ENCODE measurements around the gene FIGNL2.
"Not testable (repeated sequence)": the region's sequence is repeated elsewhere in the genome, so short reads cannot be mapped to it uniquely, and the experiment has no call there.

Gene FIGNL2

DNA sequence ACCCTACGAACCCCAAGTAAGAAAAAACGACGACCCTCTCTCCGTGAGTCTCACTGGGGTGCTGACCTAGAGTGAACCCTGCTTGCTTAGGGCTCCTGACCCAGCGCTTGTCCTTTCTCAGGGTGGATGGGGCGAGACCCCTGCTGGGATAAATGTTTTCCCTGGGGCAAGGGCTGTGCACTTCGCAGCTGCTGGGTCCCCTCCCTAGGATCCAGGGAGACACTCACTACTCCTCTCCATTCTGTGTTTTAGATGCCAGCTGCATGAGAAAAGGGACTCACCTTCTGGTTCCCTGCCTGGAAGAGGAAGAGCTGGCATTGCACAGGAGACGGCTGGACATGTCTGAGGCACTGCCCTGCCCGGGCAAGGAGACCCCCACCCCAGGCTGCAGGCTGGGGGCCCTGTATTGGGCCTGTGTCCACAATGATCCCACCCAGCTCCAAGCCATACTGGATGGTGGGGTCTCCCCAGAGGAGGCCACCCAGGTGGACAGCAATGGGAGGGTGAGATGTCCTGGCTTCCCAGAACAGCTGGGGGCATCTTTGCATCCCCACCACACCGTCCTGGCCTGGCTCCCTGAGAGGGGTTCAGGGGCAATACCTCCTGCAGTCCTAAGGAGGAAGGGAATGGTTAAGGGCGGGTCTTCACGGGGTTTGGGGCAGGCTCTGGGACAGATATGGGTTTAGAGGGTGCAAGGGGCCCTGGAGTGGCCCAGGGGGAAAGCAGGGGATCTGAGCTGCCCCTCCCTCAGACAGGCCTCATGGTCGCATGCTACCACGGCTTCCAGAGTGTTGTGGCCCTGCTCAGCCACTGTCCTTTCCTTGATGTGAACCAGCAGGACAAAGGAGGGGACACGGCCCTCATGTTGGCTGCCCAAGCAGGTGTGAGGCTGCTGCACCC, 40.0 kb upstream of the FIGNL2 start:
- Histone ChIP-seq H3K4me3 (ENCODE audit: insufficient read depth, low read depth, low read length) (no peak overlapping the region), H3K9me3 (ENCODE audit: control insufficient read depth, low read length) (peaks cover 2% of the 10 kb centered on the region), H3K27ac (ENCODE audit: insufficient read depth, low read depth, low read length, poor library complexity, severe bottlenecking) (no peak overlapping the region), H3K4me1 (ENCODE audit: control insufficient read depth, insufficient read depth, low read length) (no peaks in the 10 kb centered on the region), H3K27me3 (ENCODE audit: control insufficient read depth, insufficient read depth, low read length, poor library complexity, severe bottlenecking) (peaks cover 3% of the 10 kb centered on the region), H3K36me3 (ENCODE audit: control insufficient read depth, insufficient read depth, low read length) (no peaks in the 10 kb centered on the region)
- WGBS, 2 experiments, result 79% methylated on average over 15 of the region's 15 CpGs

- no peak within 1 kb of the TSS for H3K27ac ChIP-seq (ENCODE audit: insufficient read depth, low read depth, low read length, poor library complexity, severe bottlenecking)
- H3K27me3 ChIP-seq (ENCODE audit: control insufficient read depth, insufficient read depth, low read length, poor library complexity, severe bottlenecking), result peaks cover 3% of the 10 kb centered on the region
- peaks cover 2% of the 10 kb centered on the region for H3K9me3 ChIP-seq (ENCODE audit: control insufficient read depth, low read length)
- WGBS, 2 experiments, result 58% methylated on average over 41 of the region's 41 CpGs
- no peak within 1 kb of the TSS for H3K4me3 ChIP-seq (ENCODE audit: insufficient read depth, low read depth, low read length)
- no peaks in the 10 kb centered on the region for H3K4me1 ChIP-seq (ENCODE audit: control insufficient read depth, insufficient read depth, low read length)
- no peaks in the 10 kb centered on the region for H3K36me3 ChIP-seq (ENCODE audit: control insufficient read depth, insufficient read depth, low read length)
These were observed 39.2 kb upstream of the FIGNL2 start, which contains the start of gene ANKRD33 for GRCh38 chr12:51887476-51888315. Gene ANKRD33 (plus strand): TSS chr12:51888103. CDS start chr12:51888187, 84 bp downstream.

DNA sequence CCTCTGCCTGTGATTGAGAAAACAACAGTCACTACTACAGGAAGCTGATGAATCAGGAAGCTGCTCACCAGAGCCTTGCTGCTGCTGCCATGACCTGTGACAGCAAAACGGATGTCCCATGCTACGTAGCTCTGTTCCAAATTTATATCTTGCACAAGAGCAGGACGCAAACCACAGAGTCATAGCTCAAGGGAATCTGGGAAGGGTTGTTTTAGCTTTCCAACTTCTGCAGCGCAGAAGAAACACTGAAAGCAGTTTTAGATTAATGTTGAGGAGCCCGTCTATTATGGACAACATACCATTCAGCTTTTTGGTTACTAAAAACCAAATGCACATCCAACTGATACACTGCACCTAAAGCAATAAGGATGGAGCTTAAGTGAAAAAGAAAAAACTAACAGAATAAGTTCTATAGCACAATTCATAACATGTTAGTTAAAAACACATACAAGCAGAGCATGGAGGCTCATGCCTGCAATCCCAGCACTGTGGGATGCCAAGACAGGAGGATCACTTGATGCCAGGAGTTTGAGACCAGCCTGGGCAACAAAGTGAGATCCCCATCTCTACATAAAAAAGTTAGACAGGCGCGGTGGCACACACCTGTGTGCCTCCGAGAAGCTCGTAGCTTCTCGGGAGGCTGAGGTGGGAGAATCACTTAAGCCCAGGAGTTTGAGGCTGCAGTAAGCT, 37.6 kb upstream of the FIGNL2 start:
- Histone ChIP-seq H3K27me3 (ENCODE audit: control insufficient read depth, insufficient read depth, low read length, poor library complexity, severe bottlenecking) (peaks cover 3% of the 10 kb centered on the region), H3K4me3 (ENCODE audit: insufficient read depth, low read depth, low read length) (no peak overlapping the region), H3K36me3 (ENCODE audit: control insufficient read depth, insufficient read depth, low read length) (no peaks in the 10 kb centered on the region), H3K9me3 (ENCODE audit: control insufficient read depth, low read length) (peaks cover 2% of the 10 kb centered on the region), H3K4me1 (ENCODE audit: control insufficient read depth, insufficient read depth, low read length) (no peaks in the 10 kb centered on the region), H3K27ac (ENCODE audit: insufficient read depth, low read depth, low read length, poor library complexity, severe bottlenecking) (no peak overlapping the region)
- 93 to 94% methylated on average over 10 of the region's 10 CpGs for WGBS, 2 experiments

DNA sequence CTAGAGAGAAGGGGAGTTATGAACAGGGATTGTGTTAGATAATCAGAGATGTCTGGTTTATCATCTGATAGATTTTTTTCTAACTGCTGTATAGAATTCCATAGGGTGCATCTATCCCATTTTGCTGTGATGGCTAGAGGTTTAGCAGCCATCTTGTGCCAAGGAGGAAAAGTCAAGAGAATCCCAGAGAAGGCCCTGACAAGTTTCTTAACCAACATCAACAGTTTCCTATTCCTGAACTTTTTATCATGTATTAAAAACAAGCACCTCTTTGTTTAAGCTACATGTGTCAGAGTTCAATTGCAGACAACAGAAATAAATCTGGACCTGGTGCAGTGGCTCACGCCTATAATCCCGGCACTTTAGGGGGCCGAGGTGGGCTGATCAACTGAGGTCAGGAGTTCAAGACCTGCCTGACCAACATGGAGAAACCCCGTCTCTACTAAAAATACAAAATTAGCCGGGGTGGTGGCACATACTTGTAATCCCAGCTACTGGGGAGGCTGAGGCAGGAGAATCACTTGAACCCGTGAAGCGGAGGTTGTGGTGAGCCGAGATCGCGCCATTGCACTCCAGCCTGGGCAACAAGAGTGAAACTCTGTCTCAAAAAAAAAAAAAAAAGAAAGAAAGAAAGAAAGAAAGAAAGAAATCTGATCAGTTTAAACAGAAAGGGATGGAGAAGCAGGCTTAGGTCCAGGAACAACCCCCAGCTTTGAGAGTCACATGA, 36.9 kb upstream of the FIGNL2 start:
- not testable (repeated sequence) for H3K9me3 ChIP-seq (ENCODE audit: control insufficient read depth, low read length); H3K27me3 ChIP-seq (ENCODE audit: control insufficient read depth, insufficient read depth, low read length, poor library complexity, severe bottlenecking); H3K36me3 ChIP-seq (ENCODE audit: control insufficient read depth, insufficient read depth, low read length); H3K4me1 ChIP-seq (ENCODE audit: control insufficient read depth, insufficient read depth, low read length); H3K4me3 ChIP-seq (ENCODE audit: insufficient read depth, low read depth, low read length); H3K27ac ChIP-seq (ENCODE audit: insufficient read depth, low read depth, low read length, poor library complexity, severe bottlenecking)
- WGBS, 2 experiments, result 93 to 95% methylated on average over 10 of the region's 10 CpGs

DNA sequence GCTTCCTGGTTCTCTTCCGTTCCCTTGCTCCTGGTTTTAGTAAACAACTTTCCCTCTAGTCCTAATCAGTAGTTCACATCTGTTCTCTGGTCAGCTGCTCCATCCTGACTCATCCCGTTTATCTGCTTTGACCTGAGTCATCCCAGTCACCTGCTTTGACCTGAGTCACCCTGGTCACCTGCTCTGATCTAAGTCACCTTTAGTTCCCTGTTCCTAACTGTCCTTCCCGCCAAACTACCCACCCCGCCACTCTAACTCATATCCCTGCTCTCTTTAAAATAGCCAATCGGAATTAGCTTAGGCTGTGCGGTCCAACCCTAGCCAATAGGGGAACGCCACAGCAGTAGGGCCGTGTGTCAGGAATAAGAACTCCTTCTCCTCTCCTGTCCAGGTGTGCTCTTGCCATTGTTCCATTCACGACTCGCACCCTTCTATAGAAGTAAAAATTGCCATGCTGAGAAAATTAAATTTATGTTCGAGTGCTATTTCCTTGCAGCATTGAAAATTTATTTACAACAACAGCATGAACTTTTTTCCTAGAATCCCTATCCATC, 36.2 kb upstream of the FIGNL2 start:
- Histone ChIP-seq H3K4me1 (ENCODE audit: control insufficient read depth, insufficient read depth, low read length) (no peaks in the 10 kb centered on the region), H3K4me3 (ENCODE audit: insufficient read depth, low read depth, low read length) (no peak overlapping the region), H3K27me3 (ENCODE audit: control insufficient read depth, insufficient read depth, low read length, poor library complexity, severe bottlenecking) (peaks cover 3% of the 10 kb centered on the region), H3K36me3 (ENCODE audit: control insufficient read depth, insufficient read depth, low read length) (no peaks in the 10 kb centered on the region), H3K27ac (ENCODE audit: insufficient read depth, low read depth, low read length, poor library complexity, severe bottlenecking) (no peak overlapping the region), H3K9me3 (ENCODE audit: control insufficient read depth, low read length) (peaks cover 2% of the 10 kb centered on the region)
- WGBS, 2 experiments, result 90 to 92% methylated on average over 10 to 11 of the region's 11 CpGs

GRCh38 chr12:51883998-51884675, 35.6 kb upstream of the FIGNL2 start:
- peaks cover 2% of the 10 kb centered on the region for H3K9me3 ChIP-seq (ENCODE audit: control insufficient read depth, low read length)
- no peaks in the 10 kb centered on the region for H3K36me3 ChIP-seq (ENCODE audit: control insufficient read depth, insufficient read depth, low read length)
- no peaks in the 10 kb centered on the region for H3K4me1 ChIP-seq (ENCODE audit: control insufficient read depth, insufficient read depth, low read length)
- no peak overlapping the region for H3K27ac ChIP-seq (ENCODE audit: insufficient read depth, low read depth, low read length, poor library complexity, severe bottlenecking)
- 93 to 94% methylated on average over 4 of the region's 4 CpGs for WGBS, 2 experiments
- H3K4me3 ChIP-seq (ENCODE audit: insufficient read depth, low read depth, low read length), result no peak overlapping the region
- H3K27me3 ChIP-seq (ENCODE audit: control insufficient read depth, insufficient read depth, low read length, poor library complexity, severe bottlenecking), result peaks cover 3% of the 10 kb centered on the region

DNA sequence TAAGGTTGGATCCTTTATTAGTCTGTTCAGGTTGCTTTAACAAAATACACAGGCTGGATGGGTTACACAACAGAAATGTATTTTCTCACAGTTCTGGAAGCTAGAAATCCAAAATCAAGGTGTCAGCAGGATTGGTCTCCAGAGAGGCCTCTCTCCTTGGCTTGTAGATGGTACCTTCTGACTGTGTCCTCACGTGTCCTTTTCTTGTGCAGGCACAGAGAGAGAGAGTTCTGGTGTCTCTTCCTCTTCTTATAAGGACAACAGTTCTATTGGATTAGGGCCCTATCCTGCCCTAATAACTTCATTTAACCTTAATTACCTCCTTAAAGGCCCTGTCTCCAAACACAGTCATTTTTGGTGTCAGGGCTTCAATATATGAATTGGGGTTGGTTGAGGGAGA, 34.8 kb upstream of the FIGNL2 start:
- Histone ChIP-seq H3K27ac (ENCODE audit: insufficient read depth, low read depth, low read length, poor library complexity, severe bottlenecking) (no peak overlapping the region), H3K9me3 (ENCODE audit: control insufficient read depth, low read length) (peaks cover 2% of the 10 kb centered on the region), H3K36me3 (ENCODE audit: control insufficient read depth, insufficient read depth, low read length) (no peaks in the 10 kb centered on the region), H3K27me3 (ENCODE audit: control insufficient read depth, insufficient read depth, low read length, poor library complexity, severe bottlenecking) (no peaks in the 10 kb centered on the region), H3K4me1 (ENCODE audit: control insufficient read depth, insufficient read depth, low read length) (no peaks in the 10 kb centered on the region), H3K4me3 (ENCODE audit: insufficient read depth, low read depth, low read length) (no peak overlapping the region)
- WGBS, 2 experiments, result 86 to 93% methylated on average over 1 of the region's 1 CpG

DNA sequence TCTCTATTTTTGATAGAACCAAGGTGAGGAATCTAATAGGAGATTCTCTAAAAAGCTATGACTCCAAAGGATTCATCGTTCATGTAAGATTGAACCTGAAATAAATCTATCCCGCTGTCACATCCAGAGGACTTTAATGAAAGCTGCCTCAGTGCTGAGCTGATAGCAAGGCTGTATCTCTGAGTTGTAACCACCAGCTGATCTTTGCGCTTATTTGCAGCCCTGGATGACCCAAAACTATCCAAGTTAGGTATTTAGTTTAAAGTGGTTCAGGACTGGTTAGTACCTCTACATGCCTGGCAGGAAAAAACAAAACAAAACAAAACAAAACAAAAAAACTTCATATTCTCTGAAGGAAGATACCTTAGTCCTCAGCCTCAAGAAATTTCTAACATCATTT, 30.6 kb upstream of the FIGNL2 start:
- no peaks in the 10 kb centered on the region for H3K9me3 ChIP-seq (ENCODE audit: control insufficient read depth, low read length)
- H3K27me3 ChIP-seq (ENCODE audit: control insufficient read depth, insufficient read depth, low read length, poor library complexity, severe bottlenecking), result no peaks in the 10 kb centered on the region
- peaks cover 6% of the 10 kb centered on the region for H3K4me1 ChIP-seq (ENCODE audit: control insufficient read depth, insufficient read depth, low read length)
- no peak overlapping the region for H3K27ac ChIP-seq (ENCODE audit: insufficient read depth, low read depth, low read length, poor library complexity, severe bottlenecking)
- 96 to 99% methylated on average over 3 of the region's 3 CpGs for WGBS, 2 experiments
- H3K4me3 ChIP-seq (ENCODE audit: insufficient read depth, low read depth, low read length), result no peak overlapping the region
- H3K36me3 ChIP-seq (ENCODE audit: control insufficient read depth, insufficient read depth, low read length), result no peaks in the 10 kb centered on the region

- Histone ChIP-seq H3K4me3 (ENCODE audit: insufficient read depth, low read depth, low read length) (no peak overlapping the region), H3K27ac (ENCODE audit: insufficient read depth, low read depth, low read length, poor library complexity, severe bottlenecking) (no peak overlapping the region), H3K27me3 (ENCODE audit: control insufficient read depth, insufficient read depth, low read length, poor library complexity, severe bottlenecking) (peaks cover 22% of the 10 kb centered on the region), H3K9me3 (ENCODE audit: control insufficient read depth, low read length) (no peaks in the 10 kb centered on the region), H3K4me1 (ENCODE audit: control insufficient read depth, insufficient read depth, low read length) (peaks cover 36% of the 10 kb centered on the region), H3K36me3 (ENCODE audit: control insufficient read depth, insufficient read depth, low read length) (no peaks in the 10 kb centered on the region)
- 90 to 93% methylated on average over 4 of the region's 4 CpGs for WGBS, 2 experiments
These were observed 26.0 kb upstream of the FIGNL2 start for GRCh38 chr12:51874486-51874885.

Measured in ectodermal cell (in vitro differentiated cells).